ENCODE data around the gene ALG9. TPM values are rescaled to one million over a fixed set of nuclear protein-coding genes. Genes with fewer than 3 reads are reported as not detected.

Gene ALG9
- total and polyA plus RNA-seq, 2 donors (not counting 3 experiments of a cell fraction or from before 2014, with no cell fraction given) = 29.1 to 29.4 TPM

DNA sequence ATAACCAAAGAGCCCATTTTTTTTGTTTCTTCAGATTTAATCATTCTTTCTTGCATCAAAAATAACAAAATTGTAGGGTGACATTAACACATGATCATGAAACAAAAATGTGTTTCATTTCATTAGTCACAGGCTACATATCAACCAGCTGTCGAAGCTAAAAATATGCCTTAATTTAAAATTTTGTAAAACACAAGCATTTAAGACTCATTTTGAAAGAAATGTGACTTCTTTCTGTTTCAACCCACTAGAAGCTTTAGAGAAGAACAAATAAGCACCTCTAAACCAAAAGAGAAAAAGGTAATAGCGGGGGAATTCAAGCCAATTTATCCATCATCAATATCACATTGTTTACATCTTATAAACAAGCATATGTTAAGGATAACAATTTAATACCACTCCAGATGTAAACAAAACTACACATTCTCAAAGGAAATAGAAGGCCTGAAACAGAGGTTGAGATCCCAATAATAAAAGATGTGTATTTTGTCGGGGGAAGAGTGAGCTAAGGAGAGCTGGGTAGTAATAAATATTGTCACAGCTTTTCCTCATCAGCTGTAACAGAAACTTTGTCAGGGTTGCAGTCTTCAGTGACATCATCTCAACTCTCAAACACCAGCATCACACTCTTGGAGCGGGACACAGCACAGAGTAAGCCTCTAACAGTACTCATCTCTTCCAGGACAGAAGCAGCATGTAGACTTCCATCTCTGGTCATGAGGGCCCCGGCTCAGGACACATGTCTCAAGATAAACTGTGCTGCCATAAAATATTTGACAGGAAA lies 42.0 kb downstream of the ALG9 start:
- Histone ChIP-seq H3K27ac (ENCODE audit: insufficient read depth, low read depth, low read length) (no peak overlapping the region), H3K9ac (replicated peaks; ENCODE audit: extremely low read depth, insufficient read depth, low read length) (no peak overlapping the region), H2AFZ (ENCODE audit: low read depth, low read length) (no peak overlapping the region), H3K4me2 (ENCODE audit: insufficient read depth, low read length) (no peak overlapping the region), H3K79me2 (ENCODE audit: control insufficient read depth, insufficient read depth, low read length) (no peaks in the 10 kb centered on the region), H3K9me1 (replicated peaks; ENCODE audit: control insufficient read depth, extremely low read depth, insufficient read depth, low read length) (no peaks in the 10 kb centered on the region), H3K36me3 (ENCODE audit: control insufficient read depth in 2 of 2, extremely low read depth in 1 of 2, insufficient read depth in 2 of 2, low read length in 2 of 2) (no peaks in the 10 kb centered on the region), H3K4me1 (ENCODE audit: control insufficient read depth, extremely low read depth, insufficient read depth, low read length) (no peaks in the 10 kb centered on the region), H3K27me3 (ENCODE audit: control insufficient read depth in 2 of 2, insufficient read depth in 2 of 2, low read length in 2 of 2) (no peaks in the 10 kb centered on the region), H3K9me3 (replicated peaks; ENCODE audit: control insufficient read depth, insufficient read depth, low read length) (no peaks in the 10 kb centered on the region), H3K4me3 (replicated peaks in 1 of 3; ENCODE audit: insufficient read depth in 1 of 3, low read depth in 1 of 3, low read length in 3 of 3) (no peak overlapping the region), H4K20me1 (replicated peaks; ENCODE audit: control insufficient read depth, extremely low read depth, insufficient read depth, low read length) (no peaks in the 10 kb centered on the region)
- ChIA-PET CTCF (interaction anchor here (0.7 to 2.2 kb wide), 3 partner anchors 10 to 52 kb away, joined by 3 to 5 read pairs (median 5); no protein-coding TSS in a partner anchor), POLR2A (no interaction called here)
- intact Hi-C loops (cut with micrococcal nuclease) = no loop called here
- dilution Hi-C loops (cut with MboI; ENCODE audit: extremely low pct_ligation_motif_present, low sequenced_read_pairs) = no loop called here
- TF ChIP-seq EZH2 (IDR thresholded peaks at IDR 0.05; ENCODE audit: borderline replicate concordance, low read depth, low read length, severe bottlenecking) (no peak), POLR2A (IDR thresholded peaks at IDR 0.05; ENCODE audit: low read depth, low read length) (no peak), JUN (IDR thresholded peaks at IDR 0.05; ENCODE audit: borderline replicate concordance, insufficient read depth, insufficient read length, low read depth) (no peak), FOS (IDR thresholded peaks at IDR 0.05; ENCODE audit: borderline replicate concordance, insufficient read depth, low read length) (no peak), GATA2 (IDR thresholded peaks at IDR 0.05; ENCODE audit: insufficient read depth, insufficient read length, low read depth, low read length) (no peak), POLR2AphosphoS5 (IDR thresholded peaks at IDR 0.05; ENCODE audit: insufficient read depth, low read depth, low read length) (no peak), MYC (IDR thresholded peaks at IDR 0.05; ENCODE audit: low read depth, low read length) (no peak)
- TF ChIP-seq, protein P1, sequence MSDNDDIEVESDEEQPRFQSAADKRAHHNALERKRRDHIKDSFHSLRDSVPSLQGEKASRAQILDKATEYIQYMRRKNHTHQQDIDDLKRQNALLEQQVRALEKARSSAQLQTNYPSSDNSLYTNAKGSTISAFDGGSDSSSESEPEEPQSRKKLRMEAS (IDR thresholded peaks at IDR 0.05; ENCODE audit: insufficient read depth, insufficient read length) = no peak
- TF ChIP-seq, protein P2, sequence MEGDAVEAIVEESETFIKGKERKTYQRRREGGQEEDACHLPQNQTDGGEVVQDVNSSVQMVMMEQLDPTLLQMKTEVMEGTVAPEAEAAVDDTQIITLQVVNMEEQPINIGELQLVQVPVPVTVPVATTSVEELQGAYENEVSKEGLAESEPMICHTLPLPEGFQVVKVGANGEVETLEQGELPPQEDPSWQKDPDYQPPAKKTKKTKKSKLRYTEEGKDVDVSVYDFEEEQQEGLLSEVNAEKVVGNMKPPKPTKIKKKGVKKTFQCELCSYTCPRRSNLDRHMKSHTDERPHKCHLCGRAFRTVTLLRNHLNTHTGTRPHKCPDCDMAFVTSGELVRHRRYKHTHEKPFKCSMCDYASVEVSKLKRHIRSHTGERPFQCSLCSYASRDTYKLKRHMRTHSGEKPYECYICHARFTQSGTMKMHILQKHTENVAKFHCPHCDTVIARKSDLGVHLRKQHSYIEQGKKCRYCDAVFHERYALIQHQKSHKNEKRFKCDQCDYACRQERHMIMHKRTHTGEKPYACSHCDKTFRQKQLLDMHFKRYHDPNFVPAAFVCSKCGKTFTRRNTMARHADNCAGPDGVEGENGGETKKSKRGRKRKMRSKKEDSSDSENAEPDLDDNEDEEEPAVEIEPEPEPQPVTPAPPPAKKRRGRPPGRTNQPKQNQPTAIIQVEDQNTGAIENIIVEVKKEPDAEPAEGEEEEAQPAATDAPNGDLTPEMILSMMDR (IDR thresholded peaks at IDR 0.05; ENCODE audit: extremely low read depth in 1 of 2, insufficient read depth in 1 of 2, low read depth in 1 of 2, low read length in 2 of 2) = no peak
- DNase-seq (ENCODE audit: low read depth, low spot score) = no peak
- no TSS peak for BruUV-seq (replicated peaks)
- no peak for FAIRE-seq

Data from endothelial cell of umbilical vein (primary cell).